Erythroblast (primary cell): ENCODE measurements around the gene HSD17B2.

Source experiments
- GATA1 ChIP-seq: IDR thresholded peaks from 2 replicates; pipeline ENCODE4 v1.6.1; 2011; ENCODE audit warnings: low read depth, mild to moderate bottlenecking, control low read depth, low read length, moderate library complexity
- POLR2A ChIP-seq: IDR thresholded peaks from 2 replicates; pipeline ENCODE4 v1.6.1; 2011; ENCODE audit warnings: mild to moderate bottlenecking, low read length

GRCh38 chr16:82040296-82040695 lies 5.2 kb downstream of the HSD17B2 start:
- TF ChIP-seq POLR2A (no peak), GATA1 (no peak)
